GM19043 (cell line): Measurements from ENCODE around the gene FHIT.
"Not testable (repeated sequence)": the region's sequence is repeated elsewhere in the genome, so short reads cannot be mapped to it uniquely, and the experiment has no call there.

Source experiments
- ATAC-seq: cut with Tn5 transposase; IDR thresholded peaks from one replicate; pipeline ENCODE4 v1.9.1; 2021; ENCODE audit warnings: low read depth; ENCODE audit not compliant: unreplicated experiment

The FHIT gene

DNA sequence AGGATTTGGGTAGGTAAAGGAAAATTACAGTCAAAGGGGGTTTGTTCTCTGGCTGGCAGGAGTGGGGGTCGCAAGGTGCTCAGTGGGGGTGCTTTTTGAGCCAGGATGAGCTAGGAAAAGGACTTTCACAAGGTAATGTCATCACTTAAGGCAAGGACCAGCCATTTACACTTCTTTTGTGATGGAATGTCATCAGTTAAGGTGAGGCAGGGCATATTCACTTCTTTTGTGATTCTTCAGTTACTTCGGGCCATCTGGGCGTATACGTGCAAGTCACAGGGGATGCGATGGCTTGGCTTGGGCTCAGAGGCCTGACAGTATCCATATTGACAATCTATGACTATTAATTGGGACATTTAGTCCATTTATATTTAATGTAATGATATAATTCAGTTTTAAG, 578.9 kb downstream of the FHIT start:
- not testable (repeated sequence) for ATAC-seq

DNA sequence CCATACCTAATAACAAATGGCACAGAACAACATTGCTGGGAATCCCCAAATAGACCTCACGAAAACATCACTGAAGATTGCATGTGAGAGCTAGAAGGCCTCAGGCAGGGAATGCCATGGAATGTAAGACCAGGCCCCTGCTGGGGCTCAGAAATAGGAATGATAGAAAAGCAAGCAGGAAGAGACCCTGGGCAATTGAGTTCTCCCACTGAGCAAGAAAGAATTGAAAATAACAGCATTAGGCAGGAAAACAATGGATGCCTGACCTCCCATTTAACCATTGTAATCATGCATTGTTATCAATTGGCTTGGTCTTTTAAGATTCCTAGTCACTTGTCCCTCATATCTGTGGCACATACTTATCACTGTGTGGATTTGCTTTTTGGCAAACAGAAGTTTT, 581.6 kb downstream of the FHIT start:
- ATAC-seq, result no peak

DNA sequence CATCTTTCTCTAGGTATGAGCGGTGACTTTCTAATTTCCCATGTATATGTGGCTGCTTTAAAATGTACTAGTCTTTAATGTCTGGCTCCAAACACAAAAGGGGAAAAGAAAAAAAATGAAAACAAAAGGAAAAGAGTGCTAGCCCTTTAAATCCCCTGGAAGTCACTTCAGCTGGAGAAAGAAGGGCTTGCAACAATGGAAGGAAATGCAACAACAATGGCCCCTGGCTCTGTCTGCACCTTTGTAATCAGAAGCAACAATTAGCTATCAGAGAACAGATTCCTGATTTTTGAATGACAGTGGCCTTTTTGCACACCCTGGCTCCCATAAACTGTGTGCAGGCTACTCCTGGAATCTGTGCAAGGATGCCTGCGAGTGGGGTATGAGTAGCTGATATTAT, 591.2 kb downstream of the FHIT start:
- no peak for ATAC-seq

DNA sequence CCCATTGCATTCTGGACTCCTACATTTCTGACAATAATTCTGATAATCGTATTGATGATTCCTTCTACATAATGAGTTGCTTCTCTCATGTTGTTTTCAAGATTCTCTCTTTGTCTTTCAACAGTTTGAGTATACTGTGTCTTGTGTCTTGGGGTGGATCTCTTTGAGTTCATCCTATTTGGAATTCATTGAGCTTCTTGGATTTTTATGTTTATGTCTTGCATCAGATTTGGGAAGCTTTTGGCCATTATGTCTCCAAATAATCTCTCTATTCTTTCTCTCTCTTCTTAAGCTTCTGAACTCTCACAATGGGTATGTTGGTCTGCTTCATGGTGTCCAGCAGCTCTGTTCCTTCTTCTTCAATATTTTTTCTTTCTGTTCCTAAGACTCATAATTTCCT, 592.2 kb downstream of the FHIT start:
- ATAC-seq, result no peak

DNA sequence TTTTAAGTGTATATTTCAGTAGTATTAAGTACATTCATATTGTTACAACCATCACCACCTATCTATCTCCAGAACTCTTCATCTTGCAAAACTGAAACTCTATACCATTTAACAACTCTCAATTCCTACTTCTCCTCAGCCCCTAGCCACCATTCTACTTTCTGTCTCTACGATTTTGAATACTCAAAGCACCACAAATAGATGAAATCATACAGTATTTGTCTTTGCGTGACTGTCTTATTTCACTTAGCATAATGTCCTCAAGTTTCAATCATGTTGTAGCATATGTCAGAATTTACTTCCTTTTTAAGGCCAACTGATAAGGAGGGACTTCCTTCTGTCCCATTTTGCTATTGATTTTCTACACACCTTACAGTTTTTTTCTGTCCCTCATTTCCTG, 593.3 kb downstream of the FHIT start:
- ATAC-seq, result no peak

DNA sequence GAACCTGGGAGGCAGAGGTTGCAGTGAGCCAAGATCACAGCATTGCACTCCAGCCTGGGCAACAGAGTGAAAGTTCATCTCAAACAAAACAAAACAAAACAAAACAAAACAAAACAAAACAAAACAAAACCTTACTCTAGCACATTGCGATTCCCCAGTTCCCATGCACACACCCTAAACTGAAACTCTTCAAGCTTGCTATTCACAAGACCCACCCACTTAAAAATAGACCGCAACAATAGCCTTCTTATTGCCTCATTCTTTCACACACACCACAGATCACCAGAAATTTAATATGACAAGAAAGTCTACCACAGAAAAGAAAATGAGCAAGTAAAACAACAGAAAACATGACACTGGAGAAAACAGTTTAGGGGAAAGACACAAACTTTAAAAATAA, 598.4 kb downstream of the FHIT start:
- ATAC-seq, result no peak

DNA sequence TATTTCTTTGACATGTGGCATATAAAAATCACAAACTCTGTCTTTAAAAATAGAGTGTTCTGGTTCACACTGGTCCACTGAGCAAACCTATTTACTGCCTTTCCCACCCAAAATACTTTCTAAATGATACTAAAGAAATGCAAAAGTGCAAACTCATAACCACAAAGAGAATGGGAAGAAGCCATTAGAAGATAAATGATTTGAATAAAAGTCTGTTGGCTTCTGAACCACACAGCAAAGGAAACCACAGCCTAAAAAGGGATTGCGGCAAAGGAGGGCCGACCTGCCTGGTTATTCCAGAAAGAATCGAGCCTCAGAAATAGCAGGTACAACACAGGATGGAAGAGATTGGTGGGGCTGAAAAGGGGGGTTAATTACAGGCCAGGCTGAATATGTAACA, 599.5 kb downstream of the FHIT start:
- ATAC-seq, result no peak

DNA sequence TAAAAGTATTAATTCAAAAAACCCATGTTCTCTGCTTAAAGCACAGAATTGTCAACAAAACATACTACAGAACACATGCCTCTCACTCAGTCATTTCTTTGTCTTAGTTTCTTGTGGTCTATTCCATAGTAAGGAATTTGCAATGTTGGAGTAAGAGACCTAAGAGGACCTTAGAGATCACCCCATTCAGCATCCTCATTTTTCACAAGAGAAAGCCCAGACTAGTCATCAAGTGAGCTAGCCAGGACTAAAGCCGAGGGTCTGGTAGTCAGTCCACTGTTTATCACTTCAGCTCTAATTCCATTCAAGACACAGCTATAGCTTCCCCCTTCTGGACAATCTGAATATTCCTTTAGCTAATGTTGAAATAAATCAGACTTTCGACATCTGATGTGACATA, 601.1 kb downstream of the FHIT start:
- no peak for ATAC-seq

DNA sequence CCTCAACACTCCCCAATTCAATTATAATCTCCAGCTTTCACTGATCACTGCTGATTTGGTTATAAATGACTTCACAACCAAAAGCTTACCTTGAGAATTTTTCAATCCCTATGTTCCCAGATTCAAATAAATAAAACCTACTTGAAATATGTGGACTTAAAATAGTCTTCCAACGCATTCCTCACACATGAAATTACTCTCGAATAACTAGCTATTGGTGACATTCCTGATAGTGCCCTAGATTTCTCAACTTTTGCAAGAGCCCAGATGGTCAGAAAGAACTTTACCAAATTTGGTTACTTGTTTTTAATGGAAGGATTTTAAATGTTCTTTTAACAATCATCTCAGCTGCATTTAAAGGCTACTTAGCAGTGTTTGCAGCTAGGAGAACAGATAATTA, 605.5 kb downstream of the FHIT start:
- no peak for ATAC-seq

DNA sequence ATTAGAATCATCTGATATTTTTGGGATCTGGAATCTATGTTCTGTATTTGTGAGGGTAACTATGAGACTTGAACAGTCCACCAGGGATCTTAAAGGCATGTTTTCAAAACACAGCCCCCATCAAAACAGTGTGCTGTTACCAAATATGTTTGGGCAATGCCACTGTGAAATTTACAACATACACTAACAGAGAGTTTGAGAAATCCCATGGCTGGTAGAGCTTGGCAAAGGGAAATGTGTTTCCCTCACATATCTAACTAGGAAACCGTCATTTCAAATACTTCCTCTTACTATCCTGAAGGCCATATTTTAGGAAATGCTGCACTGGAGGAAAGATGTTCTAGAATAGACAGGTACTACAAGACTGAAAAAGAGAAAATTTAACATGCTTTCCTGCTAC, 607.4 kb downstream of the FHIT start:
- no peak for ATAC-seq

DNA sequence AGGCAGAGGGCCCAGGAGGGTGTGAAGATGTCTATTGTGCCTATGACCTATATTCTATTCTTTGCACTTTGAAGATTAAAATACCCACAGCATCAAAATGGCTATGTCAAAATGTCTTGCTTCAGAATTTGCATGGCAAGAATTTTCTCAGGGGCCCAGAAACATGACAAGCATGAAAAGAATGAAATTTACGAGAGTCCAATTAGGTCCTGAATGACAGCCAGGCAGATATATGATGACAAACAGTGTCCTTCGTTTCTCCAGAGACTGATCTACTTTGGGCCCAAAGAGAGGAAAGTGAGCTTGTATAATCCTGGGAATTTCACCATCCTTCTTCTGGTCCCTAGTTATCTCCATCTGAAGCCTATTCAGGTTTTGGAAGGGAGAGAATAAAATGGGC, 609.9 kb downstream of the FHIT start:
- no peak for ATAC-seq

DNA sequence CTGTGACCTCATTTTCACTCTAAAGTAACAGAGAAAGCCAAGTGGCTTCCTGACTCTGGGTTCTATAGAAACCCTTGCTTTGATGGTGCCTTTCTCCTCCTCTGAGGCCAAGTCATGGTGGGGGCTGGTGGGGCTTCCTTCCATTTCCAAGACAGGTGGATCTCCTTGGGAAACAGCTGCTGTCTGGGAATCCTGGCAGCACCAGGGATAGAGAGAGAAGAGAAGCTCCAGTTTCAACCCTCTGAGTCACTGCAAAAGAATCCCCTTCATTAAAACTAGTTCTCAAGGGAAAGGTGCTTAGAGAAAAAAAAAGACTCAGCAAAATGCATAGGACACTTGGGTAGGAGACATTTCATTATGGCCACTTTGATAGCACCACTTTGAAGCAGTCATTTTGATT, 614.4 kb downstream of the FHIT start:
- ATAC-seq, result no peak

DNA sequence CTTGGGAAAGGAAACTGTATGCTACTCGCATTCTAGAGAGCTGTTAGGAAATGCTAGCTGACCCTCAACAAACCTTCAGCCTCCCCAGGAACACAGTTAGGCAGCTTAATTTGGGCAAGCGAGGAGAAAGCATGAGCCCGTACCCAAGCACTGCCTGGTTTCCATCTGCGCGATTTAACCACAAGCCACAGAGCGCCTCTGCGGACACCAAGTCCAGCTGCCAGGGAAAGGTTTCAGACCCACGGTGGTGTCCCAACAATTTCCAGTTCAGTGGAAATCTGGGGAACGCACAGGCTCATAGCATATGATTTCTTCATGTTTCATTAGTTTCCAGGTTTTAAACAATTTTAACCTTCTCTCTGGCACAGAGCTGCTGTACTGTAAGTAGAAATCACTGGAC, 617.6 kb downstream of the FHIT start:
- no peak for ATAC-seq

DNA sequence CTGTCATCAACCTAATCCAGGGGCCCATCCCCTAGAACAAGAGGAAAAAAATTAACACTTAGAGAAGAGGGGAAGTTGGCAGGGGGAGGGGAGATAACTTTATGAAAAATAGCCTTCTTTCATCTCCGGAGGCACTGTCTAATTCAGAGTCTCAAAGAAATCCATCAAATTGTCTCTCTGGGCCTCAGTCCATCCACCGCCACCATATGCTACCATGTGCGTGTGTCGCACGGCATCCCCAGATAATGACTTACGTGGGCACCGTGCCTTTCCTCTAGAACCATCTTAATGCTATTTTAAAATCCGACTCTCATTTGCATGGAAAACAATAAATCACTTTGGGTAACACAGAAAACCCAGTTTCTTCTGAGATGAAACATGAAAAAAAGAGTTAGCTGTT, 619.7 kb downstream of the FHIT start:
- ATAC-seq, result no peak

DNA sequence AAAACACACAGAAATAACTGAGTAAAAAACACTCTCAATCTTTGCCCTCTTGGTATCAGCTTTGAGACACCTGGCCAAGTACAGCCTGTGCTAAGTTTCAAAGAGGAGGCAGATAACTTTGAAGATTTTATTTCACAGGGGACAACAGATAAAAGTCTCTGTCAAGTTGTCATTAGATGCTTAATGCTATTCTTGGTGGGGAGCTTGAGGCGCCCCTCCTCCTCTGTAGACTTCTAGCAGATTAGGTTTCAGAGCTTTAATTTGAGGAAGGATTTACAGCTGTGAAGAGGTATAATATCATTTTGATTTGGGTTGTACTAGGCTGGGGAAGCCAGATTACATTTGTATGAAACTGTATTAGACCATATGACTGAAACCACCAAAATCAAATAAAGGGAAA, 620.3 kb downstream of the FHIT start:
- ATAC-seq, result no peak

DNA sequence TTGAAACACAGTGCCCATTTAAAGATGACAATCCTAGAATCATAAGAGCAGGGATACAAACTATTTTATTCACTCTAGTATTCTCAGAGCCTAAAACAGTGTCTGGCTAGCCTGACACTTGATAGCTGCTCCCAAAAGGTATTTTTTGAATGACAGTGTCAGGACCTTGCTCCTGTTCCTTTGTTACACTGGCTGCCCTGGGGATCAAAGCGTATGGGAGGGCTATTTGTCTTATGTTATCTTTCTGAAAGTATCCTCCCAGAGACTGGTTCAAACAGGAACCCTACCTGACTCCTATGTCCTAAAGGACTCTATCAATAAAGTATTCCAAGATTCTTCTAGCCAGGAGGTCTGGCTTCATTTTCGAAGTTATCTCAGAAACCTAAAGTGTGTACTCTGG, 621.4 kb downstream of the FHIT start:
- ATAC-seq, result no peak

DNA sequence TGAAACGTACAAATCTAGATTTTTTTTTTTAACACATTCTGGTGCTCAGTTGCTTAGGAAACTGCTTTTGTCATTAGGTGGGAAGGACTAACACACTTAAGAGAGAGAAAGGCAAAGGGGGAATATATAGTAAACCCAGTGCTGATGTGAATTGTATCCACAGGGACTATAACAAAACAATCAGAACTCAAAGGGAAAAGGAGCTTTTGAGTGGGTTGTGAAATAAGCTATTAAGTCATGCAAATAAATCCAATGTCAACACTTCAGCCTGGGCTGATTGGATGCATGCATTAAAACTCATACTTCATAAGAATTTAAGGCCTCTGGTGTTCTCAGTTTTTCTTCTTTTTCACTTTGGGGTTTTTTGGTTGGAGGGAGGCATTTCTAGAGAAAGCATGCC, 628.9 kb downstream of the FHIT start:
- no peak for ATAC-seq

DNA sequence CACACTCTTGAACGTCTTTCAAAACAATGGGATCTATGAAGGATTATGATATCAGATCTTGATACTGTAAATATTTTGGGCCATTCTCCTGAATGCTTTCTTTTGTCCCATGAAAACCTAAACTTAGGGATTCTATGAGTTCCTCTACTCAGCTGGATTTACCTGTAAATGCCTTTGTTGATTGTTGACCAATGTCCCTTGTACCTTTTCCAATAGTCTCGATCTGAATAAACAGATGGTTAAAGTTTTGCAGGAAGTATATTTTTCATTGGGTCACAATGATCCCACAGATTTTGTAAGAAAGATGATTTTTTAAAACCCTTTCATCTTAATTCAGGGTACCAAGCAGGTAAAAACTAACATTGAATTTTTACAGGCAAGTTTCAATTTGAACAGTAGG, 634.1 kb downstream of the FHIT start:
- ATAC-seq, result no peak

DNA sequence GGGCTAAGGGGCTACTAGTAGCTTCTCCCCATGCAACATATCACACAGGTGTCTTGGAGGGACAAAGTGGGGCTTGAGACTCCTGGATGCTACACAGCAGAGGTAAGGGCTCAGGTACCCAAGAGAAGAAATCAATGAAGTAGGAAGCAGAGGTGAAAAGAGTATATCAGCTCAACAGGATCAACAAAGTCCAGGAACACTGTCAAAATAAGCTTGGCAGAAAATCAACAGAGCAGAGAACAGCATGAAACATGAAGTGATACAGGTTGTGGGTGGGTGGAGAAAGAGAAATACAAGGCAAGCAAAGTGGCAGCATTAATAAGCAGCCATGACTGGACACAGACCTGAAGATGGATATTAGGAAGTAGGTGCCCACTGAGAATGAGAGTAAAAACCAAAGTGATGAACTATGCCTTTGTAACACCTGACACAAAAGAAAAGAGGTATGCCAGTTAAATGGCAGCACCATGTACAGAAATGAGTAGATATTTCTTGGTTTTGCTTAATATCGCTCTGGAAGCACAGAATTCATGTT, 637.4 kb downstream of the FHIT start:
- no peak for ATAC-seq

DNA sequence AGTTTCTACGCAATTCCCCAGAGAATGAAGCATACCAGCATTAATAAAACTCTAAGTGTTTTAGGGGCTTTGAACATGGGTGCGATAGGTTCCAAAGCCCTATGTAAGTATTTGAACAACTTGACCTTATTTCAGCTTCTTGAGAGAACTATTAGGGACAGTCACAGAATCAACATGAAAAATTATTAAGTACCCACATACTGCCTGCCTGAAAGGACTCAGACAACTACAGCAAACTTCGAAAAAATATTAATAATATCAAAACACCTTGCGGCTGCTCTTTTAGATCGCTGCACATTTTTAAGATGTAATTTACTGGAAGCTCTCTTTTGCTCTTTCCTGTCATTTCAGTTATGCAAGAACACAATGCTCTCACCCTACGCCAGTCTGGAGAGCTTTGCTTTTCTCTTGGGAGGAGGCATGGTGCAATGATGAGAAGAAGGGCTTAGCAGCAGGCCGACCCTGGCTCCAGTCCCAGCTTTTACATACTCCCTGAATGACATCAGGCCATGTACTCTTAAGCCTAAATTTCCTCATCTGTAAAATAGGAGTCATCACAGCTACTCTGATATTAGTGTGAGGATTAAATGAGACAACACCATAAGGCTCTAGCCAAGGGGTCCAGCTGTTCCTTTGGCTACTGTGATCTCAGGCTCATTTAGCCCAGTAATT, 640.7 kb downstream of the FHIT start:
- ATAC-seq, result no peak

DNA sequence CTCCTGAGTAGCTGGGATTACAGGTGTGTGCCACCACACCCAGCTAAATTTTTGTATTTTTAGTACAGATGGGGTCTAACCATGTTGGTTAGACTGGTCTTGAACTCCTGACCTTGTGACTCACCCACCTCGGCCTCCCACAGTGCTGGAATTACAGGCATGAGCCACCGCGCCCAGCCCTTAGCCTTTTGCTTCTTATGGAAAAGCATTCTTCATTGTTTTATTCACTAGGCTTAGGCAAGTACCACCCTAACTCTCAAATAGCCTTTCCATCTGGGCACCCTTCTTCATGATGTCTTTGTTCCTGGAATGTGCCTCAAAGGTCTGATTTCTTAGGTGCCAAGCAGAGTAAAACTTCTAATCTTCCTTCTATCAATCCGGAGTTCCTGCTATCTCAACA, 641.8 kb downstream of the FHIT start:
- no peak for ATAC-seq

DNA sequence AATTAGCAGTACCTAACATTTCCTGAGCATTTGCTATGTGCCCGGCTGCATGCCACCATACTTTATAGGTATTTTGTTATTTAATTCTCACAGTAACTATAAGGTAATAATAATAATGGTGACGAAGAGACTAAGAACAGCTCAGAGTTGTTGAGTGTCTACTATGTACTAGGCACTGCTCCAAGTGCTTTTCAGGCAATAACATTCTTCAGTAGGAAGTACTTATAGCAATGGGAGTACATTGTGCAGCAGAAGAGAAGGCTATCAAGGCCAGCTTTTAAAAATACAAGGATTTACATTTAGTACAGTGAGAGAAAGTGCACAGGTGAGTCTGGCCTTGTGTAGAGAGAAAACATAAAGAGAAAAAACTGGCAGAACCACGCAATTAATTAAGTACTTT, 647.4 kb downstream of the FHIT start:
- no peak for ATAC-seq

DNA sequence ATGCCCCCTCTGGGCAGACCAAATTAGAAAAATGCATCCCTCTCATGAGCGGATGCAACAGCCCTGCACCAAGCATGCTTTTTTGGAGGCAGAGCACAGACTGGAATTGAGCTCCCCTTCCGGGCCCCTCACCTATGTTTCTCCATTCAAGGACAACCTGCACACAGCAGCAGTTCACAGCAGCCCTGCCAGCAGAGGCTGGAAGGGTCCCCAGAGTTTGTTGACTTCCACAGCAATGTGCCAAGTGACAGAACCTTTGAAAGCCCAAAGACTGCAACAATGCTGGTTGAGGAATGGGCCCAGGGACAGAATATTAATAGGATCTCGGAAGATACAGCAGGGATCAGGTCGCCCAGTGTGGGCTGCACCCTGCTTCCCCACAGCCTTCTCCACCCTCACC, 650.4 kb downstream of the FHIT start:
- ATAC-seq, result no peak
